Medulla oblongata (tissue), 1 donor: ENCODE data around the gene ALG5.

Source experiments
- DNase-seq: peaks from one replicate; pipeline ENCODE4 v3.0.0-alpha.2; 2015; ENCODE audit errors: extremely low spot score

ALG5 gene

GRCh38 chr13:36999054-36999714 is at the start of gene ALG5:
ALG5 (minus strand) TSS chr13:36999340; CDS start chr13:36999300, 40 bp downstream.
- DNase-seq, result peak; percentile 92

- DNase-seq, result no peak
These were observed 48.7 kb upstream of the ALG5 start for GRCh38 chr13:37047846-37048245.

GRCh38 chr13:37047032-37047431 is 47.9 kb upstream of the ALG5 start:
- no peak for DNase-seq

- no peak for DNase-seq
These were observed 46.9 kb upstream of the ALG5 start for GRCh38 chr13:37046062-37046461.

GRCh38 chr13:37040789-37041188 is 41.6 kb upstream of the ALG5 start:
- no peak for DNase-seq

- no peak for DNase-seq
These were observed 40.8 kb upstream of the ALG5 start for GRCh38 chr13:37039896-37040295.

- DNase-seq, result no peak
These were observed 38.1 kb upstream of the ALG5 start for GRCh38 chr13:37037241-37037640.

- no peak for DNase-seq
These were observed 30.5 kb upstream of the ALG5 start for GRCh38 chr13:37029617-37030016.

GRCh38 chr13:37027639-37028038 is 28.5 kb upstream of the ALG5 start:
- no peak for DNase-seq

GRCh38 chr13:37026771-37027170 is 27.6 kb upstream of the ALG5 start:
- no peak for DNase-seq

GRCh38 chr13:37023871-37024270 is 24.7 kb upstream of the ALG5 start:
- DNase-seq, result no peak

GRCh38 chr13:37014609-37015008 is 15.5 kb upstream of the ALG5 start:
- no peak for DNase-seq

GRCh38 chr13:37011788-37012187 is 12.6 kb upstream of the ALG5 start:
- DNase-seq, result no peak

- DNase-seq, result no peak
These were observed 11.9 kb upstream of the ALG5 start for GRCh38 chr13:37011002-37011401.

GRCh38 chr13:37010424-37010823 is 11.3 kb upstream of the ALG5 start:
- DNase-seq, result no peak

GRCh38 chr13:37009692-37010091 is 10.6 kb upstream of the ALG5 start:
- DNase-seq, result no peak

GRCh38 chr13:37001921-37002250 is 2.7 kb upstream of the ALG5 start:
- no peak for DNase-seq

GRCh38 chr13:36998624-36999041 is 507 bp downstream of the ALG5 start:
- DNase-seq, result no peak

- DNase-seq, result no peak
These were observed 1.3 kb downstream of the ALG5 start for GRCh38 chr13:36997716-36998427.

GRCh38 chr13:36992362-36992761 is 6.8 kb downstream of the ALG5 start:
- DNase-seq, result no peak

- no peak for DNase-seq
These were observed 12.5 kb downstream of the ALG5 start for GRCh38 chr13:36986462-36987240.

GRCh38 chr13:36981156-36981743 is 17.9 kb downstream of the ALG5 start:
- DNase-seq, result peak; percentile 66
